CD4-positive, alpha-beta T cell (primary cell): ENCODE data around the gene PRDX2. TPM values are rescaled to one million over a fixed set of nuclear protein-coding genes. Genes with fewer than 3 reads are reported as not detected.

Source experiments
- ATAC-seq: fragments of 200-7000 bp; cut with Tn5 transposase; one replicate; pipeline ENCODE4 v1.10.0; 2022; ENCODE audit warnings: mild to moderate bottlenecking; ENCODE audit not compliant: poor library complexity
- CTCF ChIA-PET: fragments of 350-600 bp; sonication (Branson Sonifier 250); formaldehyde crosslinking; loops from one replicate; lab custom pipeline; 2021; ENCODE audit warnings: antibody characterized with exemption, inconsistent platforms; lab: Charles Lee
- POLR2A ChIA-PET: fragments of 350-600 bp; sonication (Branson Sonifier 250); formaldehyde crosslinking; loops from one replicate; lab custom pipeline; 2021; ENCODE audit warnings: antibody characterized with exemption, inconsistent platforms; lab: Charles Lee
- DNase-seq, 14 experiments: peaks; one replicate each; pipeline ENCODE4 v3.0.0-alpha.2; 2013 to 2020; ENCODE audit warnings: mixed read lengths in 2 of 14
- H3K27ac ChIP-seq, 2 donors: one replicate each; pipeline versions ENCODE4 v1.5.1 to v1.7.0; 2013; ENCODE audit warnings: low read length in 2 of 2, low read depth in 1 of 2, mild to moderate bottlenecking in 1 of 2
- H3K27me3 ChIP-seq, 2 experiments: 1 replicate in 1 of 2; 2 replicates in 1 of 2; pipeline versions ENCODE4 v1.6.1 to v1.7.0; 2013; ENCODE audit warnings: low read length in 2 of 2, control low read depth in 1 of 2, mild to moderate bottlenecking in 1 of 2, moderate library complexity in 1 of 2; ENCODE audit not compliant: insufficient read depth in 2 of 2, control insufficient read depth in 1 of 2
- H3K36me3 ChIP-seq: one replicate; pipeline ENCODE4 v1.6.1; 2013; ENCODE audit warnings: low read length, control low read depth; ENCODE audit not compliant: insufficient read depth
- H3K4me1 ChIP-seq: one replicate; pipeline ENCODE4 v1.6.1; 2013; ENCODE audit warnings: low read length, control low read depth; ENCODE audit not compliant: insufficient read depth
- H3K4me3 ChIP-seq: one replicate; pipeline ENCODE4 v1.5.1; 2013; ENCODE audit warnings: mild to moderate bottlenecking, low read length, moderate library complexity
- H3K9me3 ChIP-seq, 2 experiments: 1 replicate in 1 of 2; 2 replicates in 1 of 2; pipeline versions ENCODE4 v1.6.1 to v1.7.0; 2013; ENCODE audit warnings: low read length in 2 of 2, mild to moderate bottlenecking in 2 of 2, control low read depth in 1 of 2, moderate library complexity in 1 of 2; ENCODE audit not compliant: control insufficient read depth in 1 of 2, insufficient read depth in 1 of 2
- H3K27ac Mint-ChIP-seq: one replicate; pipeline ENCODE4 v1.8.0; 2020; ENCODE audit warnings: mixed read lengths
- H3K27me3 Mint-ChIP-seq: one replicate; pipeline ENCODE4 v1.8.0; 2021; ENCODE audit warnings: mixed read lengths
- H3K36me3 Mint-ChIP-seq: one replicate; pipeline ENCODE4 v1.8.0; 2021; ENCODE audit warnings: low read depth, mixed read lengths
- H3K4me1 Mint-ChIP-seq: one replicate; pipeline ENCODE4 v1.8.0; 2021; ENCODE audit warnings: low read depth, mixed read lengths
- H3K4me3 Mint-ChIP-seq: one replicate; pipeline ENCODE4 v1.8.0; 2020; ENCODE audit warnings: mild to moderate bottlenecking, mixed read lengths
- H3K9me3 Mint-ChIP-seq: one replicate; pipeline ENCODE4 v1.8.0; 2020; ENCODE audit warnings: mixed read lengths
- intact Hi-C, 2 experiments: fragments of 100-400 bp; cut with DNase I in 1 of 2; cut with micrococcal nuclease in 1 of 2; formaldehyde crosslinking; loops; one replicate each; pipeline versions ENCODE4 v1.15.1 to v1.9.0; 2023 to 2025; cut with DNase I, micrococcal nuclease
- total RNA-seq, 174 experiments: library from RNA in 2 of 174; stranded (reverse) in 2 of 174; gene quantifications; one replicate each; pipeline ENCODE4 v1.2.3 and lab custom pipeline; 2021 to 2026
- TF ChIP-seq, protein P1 (sequence below): fragments of 200-600 bp; IDR thresholded peaks from one replicate; pipeline ENCODE4 v1.8.0; 2022; ENCODE audit warnings: antibody characterized with exemption, mild to moderate bottlenecking

PRDX2 gene
- total RNA-seq, 2 experiments from 2014 or later: 59.7 to 65.9 TPM

DNA sequence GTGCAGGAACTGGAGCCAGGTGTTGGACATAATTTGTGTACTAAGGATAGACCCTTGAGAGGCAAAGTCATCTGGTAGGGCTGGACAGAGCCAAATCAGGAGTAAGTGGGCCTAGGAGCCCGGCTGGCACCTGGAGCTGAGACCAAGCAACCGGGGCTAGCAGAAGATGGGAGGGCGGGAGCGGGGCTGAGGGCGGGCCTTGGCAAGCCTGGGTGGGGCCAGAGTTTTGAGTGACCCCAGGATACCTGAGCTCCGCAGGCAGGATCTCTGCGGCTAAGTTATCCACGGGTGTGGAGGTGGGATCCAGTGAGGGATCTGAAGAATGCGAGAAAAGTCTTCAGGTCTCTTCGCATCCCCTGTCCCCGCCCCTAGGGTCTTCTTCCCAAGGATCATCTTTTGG, 34.5 kb downstream of the PRDX2 start:
- Histone ChIP-seq H3K4me3 (no peak overlapping the region), H3K9me3 (peaks cover 0 to 5% of the 10 kb centered on the region in 2 experiments), H3K4me1 (peaks cover 22% of the 10 kb centered on the region), H3K36me3 (no peaks in the 10 kb centered on the region), H3K27me3 (no peaks in the 10 kb centered on the region), H3K27ac (no peak overlapping the region)
- Mint-ChIP-seq H3K9me3 (no peaks in the 10 kb centered on the region), H3K27ac (no peak overlapping the region), H3K36me3 (peaks cover 4% of the 10 kb centered on the region), H3K4me3 (no peak overlapping the region), H3K27me3 (no peaks in the 10 kb centered on the region), H3K4me1 (peaks cover 7% of the 10 kb centered on the region)
- TF ChIP-seq, protein P1, sequence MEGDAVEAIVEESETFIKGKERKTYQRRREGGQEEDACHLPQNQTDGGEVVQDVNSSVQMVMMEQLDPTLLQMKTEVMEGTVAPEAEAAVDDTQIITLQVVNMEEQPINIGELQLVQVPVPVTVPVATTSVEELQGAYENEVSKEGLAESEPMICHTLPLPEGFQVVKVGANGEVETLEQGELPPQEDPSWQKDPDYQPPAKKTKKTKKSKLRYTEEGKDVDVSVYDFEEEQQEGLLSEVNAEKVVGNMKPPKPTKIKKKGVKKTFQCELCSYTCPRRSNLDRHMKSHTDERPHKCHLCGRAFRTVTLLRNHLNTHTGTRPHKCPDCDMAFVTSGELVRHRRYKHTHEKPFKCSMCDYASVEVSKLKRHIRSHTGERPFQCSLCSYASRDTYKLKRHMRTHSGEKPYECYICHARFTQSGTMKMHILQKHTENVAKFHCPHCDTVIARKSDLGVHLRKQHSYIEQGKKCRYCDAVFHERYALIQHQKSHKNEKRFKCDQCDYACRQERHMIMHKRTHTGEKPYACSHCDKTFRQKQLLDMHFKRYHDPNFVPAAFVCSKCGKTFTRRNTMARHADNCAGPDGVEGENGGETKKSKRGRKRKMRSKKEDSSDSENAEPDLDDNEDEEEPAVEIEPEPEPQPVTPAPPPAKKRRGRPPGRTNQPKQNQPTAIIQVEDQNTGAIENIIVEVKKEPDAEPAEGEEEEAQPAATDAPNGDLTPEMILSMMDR: no peak
- intact Hi-C loops: loop anchor here in 1 of 2 experiments (2.0 kb wide), 1 partner anchor 80 kb away; no protein-coding TSS in a partner anchor
- CTCF ChIA-PET: interaction anchor here (2.1 to 3.3 kb wide), 3 partner anchors 10 to 80 kb away, joined by 11 to 30 read pairs (median 19); no protein-coding TSS in a partner anchor
- POLR2A ChIA-PET: interaction anchor here (1.3 to 2.3 kb wide), 3 partner anchors 10 to 26 kb away, joined by 3 to 14 read pairs (median 7); partner anchors contain the start of gene JUNB
- no peak for DNase-seq
- ATAC-seq: no peak

DNA sequence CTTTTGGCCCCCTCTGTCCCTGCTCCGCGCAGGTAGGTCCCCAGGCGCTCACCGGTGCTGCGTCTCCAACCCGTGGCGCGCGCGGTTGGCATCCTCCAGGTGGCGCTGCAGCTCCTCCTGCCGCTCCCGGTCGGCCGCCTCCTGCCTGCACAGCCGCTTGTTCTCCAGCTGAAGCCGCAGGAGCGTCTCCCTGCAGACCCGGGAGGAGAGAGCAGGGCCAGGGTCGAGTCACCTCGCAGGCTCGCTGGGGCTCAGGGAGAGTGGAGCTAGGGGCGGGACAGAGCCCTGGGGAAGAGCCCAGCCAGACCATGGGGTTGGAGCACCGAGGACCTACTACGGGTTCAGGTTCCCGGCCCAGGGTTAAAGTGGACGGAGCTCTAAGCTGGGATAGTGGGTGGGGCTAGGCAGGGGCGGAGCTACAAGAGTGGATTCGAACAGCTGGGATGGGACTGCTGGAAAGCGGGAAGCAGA, 35.5 kb downstream of the PRDX2 start:
- Histone ChIP-seq H3K27me3 (no peaks in the 10 kb centered on the region), H3K4me3 (no peak overlapping the region), H3K27ac (no peak overlapping the region), H3K4me1 (peaks cover 22% of the 10 kb centered on the region), H3K9me3 (peaks cover 0 to 5% of the 10 kb centered on the region in 2 experiments), H3K36me3 (no peaks in the 10 kb centered on the region)
- DNase-seq (peak in 10 of 14 experiments; percentile 66 to 91 (median 80)), ATAC-seq (peak; percentile 77)
- intact Hi-C loops: loop anchor here (1.0 to 2.0 kb wide), 3 partner anchors 30 to 81 kb away; no protein-coding TSS in a partner anchor
- no peaks in the 10 kb centered on the region for H3K27me3 Mint-ChIP-seq
- CTCF ChIA-PET: interaction anchor here (0.6 to 3.3 kb wide), 14 partner anchors 9 to 83 kb away, joined by 3 to 30 read pairs (median 4); partner anchors contain the start of genes FBXW9, GET3 and JUNB
- H3K4me1 Mint-ChIP-seq: peaks cover 7% of the 10 kb centered on the region
- POLR2A ChIA-PET: interaction anchor here (0.5 to 2.3 kb wide), 10 partner anchors 9 to 459 kb away, joined by 3 to 14 read pairs (median 6); partner anchors contain the start of genes HOOK2, JUNB, PRDX2 and THSD8
- H3K4me3 Mint-ChIP-seq: no peak overlapping the region
- H3K9me3 Mint-ChIP-seq: no peaks in the 10 kb centered on the region
- peaks cover 4% of the 10 kb centered on the region for H3K36me3 Mint-ChIP-seq
- TF ChIP-seq, protein P1: peak; percentile 90
- H3K27ac Mint-ChIP-seq: no peak overlapping the region

DNA sequence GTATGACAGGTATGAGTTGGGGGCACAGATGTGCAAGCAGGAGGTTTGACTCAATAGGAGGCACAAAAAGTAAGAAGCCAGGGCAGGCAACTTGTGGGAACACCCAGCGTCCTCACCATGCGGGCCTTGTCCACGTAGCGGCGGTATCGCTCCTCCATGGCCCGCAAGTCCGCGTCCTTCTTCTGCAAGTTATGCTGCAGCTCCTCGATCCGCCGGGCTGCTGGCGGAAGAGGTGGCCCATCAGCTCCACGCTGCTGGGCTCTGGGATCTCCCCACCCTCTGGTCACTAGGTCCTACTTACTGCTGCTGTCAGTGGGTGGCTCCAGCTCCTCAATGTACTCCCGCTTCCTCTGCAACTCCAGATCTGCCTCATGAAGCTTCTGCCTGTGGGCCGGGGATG, 36.9 kb downstream of the PRDX2 start:
- ATAC-seq (no peak), DNase-seq (no peak)
- TF ChIP-seq, protein P1: no peak
- Mint-ChIP-seq H3K27ac (no peak overlapping the region), H3K4me3 (no peak overlapping the region), H3K36me3 (peaks cover 4% of the 10 kb centered on the region), H3K4me1 (no peaks in the 10 kb centered on the region), H3K27me3 (no peaks in the 10 kb centered on the region), H3K9me3 (no peaks in the 10 kb centered on the region)
- Histone ChIP-seq H3K4me3 (no peak overlapping the region), H3K9me3 (peaks cover 0 to 5% of the 10 kb centered on the region in 2 experiments), H3K27ac (no peak overlapping the region), H3K27me3 (no peaks in the 10 kb centered on the region), H3K4me1 (peaks cover 19% of the 10 kb centered on the region), H3K36me3 (no peaks in the 10 kb centered on the region)
- POLR2A ChIA-PET: interaction anchor here (0.9 to 2.3 kb wide), 2 partner anchors 29 to 30 kb away, joined by 3 to 14 read pairs; partner anchors contain the start of gene TRIR
- intact Hi-C loops: no loop called here
- CTCF ChIA-PET: interaction anchor here (3.1 to 3.3 kb wide), 2 partner anchors 31 to 83 kb away, joined by 19 to 30 read pairs; no protein-coding TSS in a partner anchor
